Nephron (organoid): Measurements from ENCODE around the gene DCAF8.
A peak's percentile ranks its signal among the peaks of the same experiment; 100 is the strongest.

Source experiments
- H3K27ac Mint-ChIP-seq, 3 experiments: 2 replicates each; pipeline ENCODE4 v1.8.0; 2020; ENCODE audit warnings: mixed read lengths in 3 of 3, mild to moderate bottlenecking in 2 of 3, moderate library complexity in 1 of 3
- H3K27me3 Mint-ChIP-seq: 2 replicates; pipeline ENCODE4 v1.8.0; 2021; ENCODE audit warnings: low read depth, mild to moderate bottlenecking, moderate library complexity, mixed read lengths
- H3K36me3 Mint-ChIP-seq: 2 replicates; pipeline ENCODE4 v1.8.0; 2020; ENCODE audit warnings: low read depth, mixed read lengths
- H3K4me1 Mint-ChIP-seq: 2 replicates; pipeline ENCODE4 v1.8.0; 2020; ENCODE audit warnings: mixed read lengths
- H3K4me3 Mint-ChIP-seq, 3 experiments: 2 replicates each; pipeline ENCODE4 v1.8.0; 2020; ENCODE audit warnings: mild to moderate bottlenecking in 3 of 3, mixed read lengths in 3 of 3, moderate library complexity in 2 of 3
- H3K9me3 Mint-ChIP-seq: 2 replicates; pipeline ENCODE4 v1.8.0; 2020; ENCODE audit warnings: mixed read lengths
- CTCF ChIP-seq, 3 experiments: fragments of 200-600 bp; sonication (generic); IDR thresholded peaks; one replicate each; pipeline ENCODE4 v1.5.0; 2021; ENCODE audit warnings: antibody characterized with exemption in 3 of 3; ENCODE audit not compliant: unreplicated experiment in 3 of 3

Gene DCAF8

GRCh38 chr1:160177231-160177630 is 85.1 kb downstream of the DCAF8 start:
- no peak for TF ChIP-seq CTCF (IDR thresholded peaks at IDR 0.05; ENCODE audit: unreplicated experiment in 3 of 3)
- Mint-ChIP-seq H3K4me1 (peaks cover 7% of the 10 kb centered on the region), H3K4me3 (no peak overlapping the region), H3K36me3 (no peaks in the 10 kb centered on the region), H3K27ac (no peak overlapping the region), H3K27me3 (peaks cover 14% of the 10 kb centered on the region), H3K9me3 (no peaks in the 10 kb centered on the region)

- H3K36me3 Mint-ChIP-seq, result no peaks in the 10 kb centered on the region
- TF ChIP-seq CTCF (IDR thresholded peaks at IDR 0.05; ENCODE audit: unreplicated experiment in 3 of 3), result no peak
- H3K27ac Mint-ChIP-seq, result peak overlapping the region in 1 of 3 experiments; percentile 37
- H3K4me3 Mint-ChIP-seq, result no peak overlapping the region
- H3K4me1 Mint-ChIP-seq, result peaks cover 30% of the 10 kb centered on the region
- H3K27me3 Mint-ChIP-seq, result peaks cover 15% of the 10 kb centered on the region
- H3K9me3 Mint-ChIP-seq, result no peaks in the 10 kb centered on the region
Measured at GRCh38 chr1:160171980-160172379, 90.4 kb downstream of the DCAF8 start.

GRCh38 chr1:160171354-160171753 is 91.0 kb downstream of the DCAF8 start:
- TF ChIP-seq CTCF (IDR thresholded peaks at IDR 0.05; ENCODE audit: unreplicated experiment in 3 of 3), result no peak
- peaks cover 21% of the 10 kb centered on the region for H3K27me3 Mint-ChIP-seq
- no peaks in the 10 kb centered on the region for H3K36me3 Mint-ChIP-seq
- no peak overlapping the region for H3K27ac Mint-ChIP-seq
- H3K4me3 Mint-ChIP-seq, result no peak overlapping the region
- peaks cover 29% of the 10 kb centered on the region for H3K4me1 Mint-ChIP-seq
- no peaks in the 10 kb centered on the region for H3K9me3 Mint-ChIP-seq

GRCh38 chr1:160169553-160170399 is 92.6 kb downstream of the DCAF8 start:
- TF ChIP-seq CTCF (IDR thresholded peaks at IDR 0.05; ENCODE audit: unreplicated experiment in 3 of 3), result no peak
- peaks cover 30% of the 10 kb centered on the region for H3K4me1 Mint-ChIP-seq
- no peaks in the 10 kb centered on the region for H3K36me3 Mint-ChIP-seq
- peaks cover 21% of the 10 kb centered on the region for H3K27me3 Mint-ChIP-seq
- peak overlapping the region; percentile 58 to 82 (median 82) for H3K27ac Mint-ChIP-seq
- peak overlapping the region in 1 of 3 experiments; percentile 7 for H3K4me3 Mint-ChIP-seq
- H3K9me3 Mint-ChIP-seq, result no peaks in the 10 kb centered on the region

- Mint-ChIP-seq H3K36me3 (no peaks in the 10 kb centered on the region), H3K4me3 (peak overlapping the region in 1 of 3 experiments; percentile 7), H3K27ac (peak overlapping the region; percentile 58 to 82 (median 82)), H3K27me3 (peaks cover 16% of the 10 kb centered on the region), H3K9me3 (no peaks in the 10 kb centered on the region), H3K4me1 (peaks cover 30% of the 10 kb centered on the region)
- no peak for TF ChIP-seq CTCF (IDR thresholded peaks at IDR 0.05; ENCODE audit: unreplicated experiment in 3 of 3)
Measured at GRCh38 chr1:160168609-160169369, 93.6 kb downstream of the DCAF8 start.
